ENCODE data around the gene TCF20. TPM values are rescaled to one million over a fixed set of nuclear protein-coding genes. Genes with fewer than 3 reads are reported as not detected.

TCF20 gene
- total and polyA plus RNA-seq, 4 donors, result 1.0 to 15.8 (median 9.4) TPM

GRCh38 chr22:42281284-42281683, 10.8 kb upstream of the TCF20 start:
- Histone ChIP-seq H3K36me3 (ENCODE audit: control insufficient read depth in 4 of 4, insufficient read depth in 3 of 4, low read depth in 1 of 4, low read length in 3 of 4) (no peaks in the 10 kb centered on the region), H3K9ac (ENCODE audit: low read depth in 1 of 2, low read length in 2 of 2) (no peak overlapping the region), H3K4me3 (ENCODE audit: low read depth in 1 of 3, low read length in 3 of 3) (no peak overlapping the region), H3K27ac (ENCODE audit: low read depth in 1 of 2, low read length in 2 of 2) (no peak overlapping the region), H3K9me3 (ENCODE audit: control insufficient read depth in 4 of 4, low read length in 3 of 4) (no peaks in the 10 kb centered on the region), H3K27me3 (ENCODE audit: control insufficient read depth in 4 of 4, insufficient read depth in 4 of 4, low read length in 3 of 4) (no peaks in the 10 kb centered on the region), H3K4me1 (ENCODE audit: control insufficient read depth in 4 of 4, insufficient read depth in 4 of 4, low read length in 3 of 4) (peaks cover 10 to 21% (median 16%) of the 10 kb centered on the region in 4 donors)
- DNase-seq (ENCODE audit: low spot score), result no peak
- no peak for TF ChIP-seq FOXA1 (IDR thresholded peaks at IDR 0.05)
- no peak for TF ChIP-seq HNF4G (IDR thresholded peaks at IDR 0.05)
- no peak for TF ChIP-seq FOXA2 (IDR thresholded peaks at IDR 0.05)
- TF ChIP-seq, protein P1, sequence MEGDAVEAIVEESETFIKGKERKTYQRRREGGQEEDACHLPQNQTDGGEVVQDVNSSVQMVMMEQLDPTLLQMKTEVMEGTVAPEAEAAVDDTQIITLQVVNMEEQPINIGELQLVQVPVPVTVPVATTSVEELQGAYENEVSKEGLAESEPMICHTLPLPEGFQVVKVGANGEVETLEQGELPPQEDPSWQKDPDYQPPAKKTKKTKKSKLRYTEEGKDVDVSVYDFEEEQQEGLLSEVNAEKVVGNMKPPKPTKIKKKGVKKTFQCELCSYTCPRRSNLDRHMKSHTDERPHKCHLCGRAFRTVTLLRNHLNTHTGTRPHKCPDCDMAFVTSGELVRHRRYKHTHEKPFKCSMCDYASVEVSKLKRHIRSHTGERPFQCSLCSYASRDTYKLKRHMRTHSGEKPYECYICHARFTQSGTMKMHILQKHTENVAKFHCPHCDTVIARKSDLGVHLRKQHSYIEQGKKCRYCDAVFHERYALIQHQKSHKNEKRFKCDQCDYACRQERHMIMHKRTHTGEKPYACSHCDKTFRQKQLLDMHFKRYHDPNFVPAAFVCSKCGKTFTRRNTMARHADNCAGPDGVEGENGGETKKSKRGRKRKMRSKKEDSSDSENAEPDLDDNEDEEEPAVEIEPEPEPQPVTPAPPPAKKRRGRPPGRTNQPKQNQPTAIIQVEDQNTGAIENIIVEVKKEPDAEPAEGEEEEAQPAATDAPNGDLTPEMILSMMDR (IDR thresholded peaks at IDR 0.05; ENCODE audit: low read depth, low read length, missing input control), result no peak
- TF ChIP-seq, protein P2, sequence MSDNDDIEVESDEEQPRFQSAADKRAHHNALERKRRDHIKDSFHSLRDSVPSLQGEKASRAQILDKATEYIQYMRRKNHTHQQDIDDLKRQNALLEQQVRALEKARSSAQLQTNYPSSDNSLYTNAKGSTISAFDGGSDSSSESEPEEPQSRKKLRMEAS (IDR thresholded peaks at IDR 0.05), result no peak
- no peak for TF ChIP-seq SP1 (IDR thresholded peaks at IDR 0.05)
- no peak for TF ChIP-seq ZBTB33 (IDR thresholded peaks at IDR 0.05)
- TF ChIP-seq, protein P3, sequence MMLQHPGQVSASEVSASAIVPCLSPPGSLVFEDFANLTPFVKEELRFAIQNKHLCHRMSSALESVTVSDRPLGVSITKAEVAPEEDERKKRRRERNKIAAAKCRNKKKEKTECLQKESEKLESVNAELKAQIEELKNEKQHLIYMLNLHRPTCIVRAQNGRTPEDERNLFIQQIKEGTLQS (IDR thresholded peaks at IDR 0.05), result no peak
- no peak for TF ChIP-seq RXRA (IDR thresholded peaks at IDR 0.05)
- no peak for TF ChIP-seq REST (IDR thresholded peaks at IDR 0.05)
- no peak for TF ChIP-seq JUND (IDR thresholded peaks at IDR 0.05)
- TF ChIP-seq NR2F2 (IDR thresholded peaks at IDR 0.05), result no peak
- WGBS, result 89% methylated on average over 10 of the region's 10 CpGs

- peaks cover 10 to 21% (median 16%) of the 10 kb centered on the region in 4 donors for H3K4me1 ChIP-seq (ENCODE audit: control insufficient read depth in 4 of 4, insufficient read depth in 4 of 4, low read length in 3 of 4)
- no peak overlapping the region for H3K27ac ChIP-seq (ENCODE audit: low read depth in 1 of 2, low read length in 2 of 2)
- no peak overlapping the region for H3K4me3 ChIP-seq (ENCODE audit: low read depth in 1 of 3, low read length in 3 of 3)
- 89% methylated on average over 5 of the region's 5 CpGs for WGBS
- H3K9ac ChIP-seq (ENCODE audit: low read depth in 1 of 2, low read length in 2 of 2), result no peak overlapping the region
- no peaks in the 10 kb centered on the region for H3K27me3 ChIP-seq (ENCODE audit: control insufficient read depth in 4 of 4, insufficient read depth in 4 of 4, low read length in 3 of 4)
- H3K9me3 ChIP-seq (ENCODE audit: control insufficient read depth in 4 of 4, low read length in 3 of 4), result no peaks in the 10 kb centered on the region
- DNase-seq (ENCODE audit: low spot score), result no peak
- no peaks in the 10 kb centered on the region for H3K36me3 ChIP-seq (ENCODE audit: control insufficient read depth in 4 of 4, insufficient read depth in 3 of 4, low read depth in 1 of 4, low read length in 3 of 4)
- no peak for TF ChIP-seq SP1 (IDR thresholded peaks at IDR 0.05)
- no peak for TF ChIP-seq TAF1 (conservative IDR thresholded peaks at IDR 0.05)
- TF ChIP-seq JUND (IDR thresholded peaks at IDR 0.05), result no peak
- no peak for TF ChIP-seq HNF4A (conservative IDR thresholded peaks at IDR 0.05)
- TF ChIP-seq, protein P2 (IDR thresholded peaks at IDR 0.05), result no peak
- no peak for TF ChIP-seq EGR1 (IDR thresholded peaks at IDR 0.05; ENCODE audit: low read depth in 2 of 2)
- TF ChIP-seq HNF4G (IDR thresholded peaks at IDR 0.05), result no peak
- TF ChIP-seq, protein P1 (IDR thresholded peaks at IDR 0.05; ENCODE audit: low read depth, low read length, missing input control), result no peak
- no peak for TF ChIP-seq REST (IDR thresholded peaks at IDR 0.05)
- TF ChIP-seq YY1 (IDR thresholded peaks at IDR 0.05), result no peak
- no peak for TF ChIP-seq GABPA (IDR thresholded peaks at IDR 0.05 in 1 of 2, conservative IDR thresholded peaks at IDR 0.05 in 1 of 2)
- no peak for TF ChIP-seq NR2F2 (IDR thresholded peaks at IDR 0.05)
- TF ChIP-seq RXRA (IDR thresholded peaks at IDR 0.05), result no peak
Observed at GRCh38 chr22:42280836-42281235, 10.4 kb upstream of the TCF20 start.

Measured in liver (tissue), 9 donors.